Erythroblast (primary cell): Measurements from ENCODE around the gene PHF21A.

ENCODE experiments used
- DNase-seq, 2 experiments: peaks; one replicate each; lab custom pipeline; 2025; lab: John Stamatoyannopoulos, UW
- GATA1 ChIP-seq: IDR thresholded peaks from 2 replicates; pipeline ENCODE4 v1.6.1; 2011; ENCODE audit warnings: low read depth, mild to moderate bottlenecking, control low read depth, low read length, moderate library complexity
- POLR2A ChIP-seq: IDR thresholded peaks from 2 replicates; pipeline ENCODE4 v1.6.1; 2011; ENCODE audit warnings: mild to moderate bottlenecking, low read length

PHF21A gene

DNA sequence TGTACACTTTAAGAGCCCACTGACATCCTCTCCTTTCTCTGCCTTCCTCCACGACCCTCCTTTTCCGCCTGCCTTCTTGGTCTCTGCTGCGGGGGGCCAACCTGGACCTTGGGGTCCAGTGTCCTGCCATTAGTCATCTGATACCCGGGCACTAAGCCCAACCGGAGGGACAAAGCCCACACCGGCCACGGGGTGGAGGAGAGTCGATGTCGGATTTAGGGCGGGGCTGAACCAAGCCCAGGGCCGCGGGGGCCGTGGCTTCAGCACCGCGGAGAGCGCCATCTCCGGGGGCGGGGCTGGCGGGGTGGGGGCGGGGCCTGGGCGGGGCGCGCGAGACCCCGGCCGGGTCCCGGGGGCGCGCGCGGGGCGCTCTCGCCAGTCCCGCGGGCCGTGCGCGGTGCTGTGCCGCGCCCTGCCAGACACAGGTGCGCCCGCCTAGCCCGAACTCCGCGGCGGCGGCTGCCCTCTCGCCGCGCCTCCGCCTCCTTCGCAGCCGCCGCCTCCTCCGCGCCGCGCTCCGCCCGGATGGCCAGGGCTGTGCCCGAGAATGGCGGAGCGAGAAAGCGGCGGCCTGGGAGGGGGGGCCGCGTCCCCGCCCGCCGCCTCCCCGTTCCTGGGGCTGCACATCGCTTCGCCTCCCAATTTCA is 235.9 kb downstream of the PHF21A start, which contains the start of gene MAPK8IP1:
TSS of gene MAPK8IP1 (plus strand) at position 378 of the 647 bp plus-strand sequence. CDS start at position 548, 170 bp downstream.
- DNase-seq: peak; percentile 67 to 75
- no peak for TF ChIP-seq POLR2A
- no peak for TF ChIP-seq GATA1

- no peak for TF ChIP-seq POLR2A
- TF ChIP-seq GATA1: no peak
- no peak for DNase-seq
Observed at GRCh38 chr11:45884596-45885185, 236.6 kb downstream of the PHF21A start.
